ENCODE data around the gene CRLF1. TPM values are rescaled to one million over a fixed set of nuclear protein-coding genes. Genes with fewer than 3 reads are reported as not detected.

The CRLF1 gene
- total and polyA plus RNA-seq, 10 of the 15 experiments (the other 5 are each of a cell fraction or from before 2014, with no cell fraction given): 0.10 to 1.2 (median 0.49) TPM; not detected in 4

DNA sequence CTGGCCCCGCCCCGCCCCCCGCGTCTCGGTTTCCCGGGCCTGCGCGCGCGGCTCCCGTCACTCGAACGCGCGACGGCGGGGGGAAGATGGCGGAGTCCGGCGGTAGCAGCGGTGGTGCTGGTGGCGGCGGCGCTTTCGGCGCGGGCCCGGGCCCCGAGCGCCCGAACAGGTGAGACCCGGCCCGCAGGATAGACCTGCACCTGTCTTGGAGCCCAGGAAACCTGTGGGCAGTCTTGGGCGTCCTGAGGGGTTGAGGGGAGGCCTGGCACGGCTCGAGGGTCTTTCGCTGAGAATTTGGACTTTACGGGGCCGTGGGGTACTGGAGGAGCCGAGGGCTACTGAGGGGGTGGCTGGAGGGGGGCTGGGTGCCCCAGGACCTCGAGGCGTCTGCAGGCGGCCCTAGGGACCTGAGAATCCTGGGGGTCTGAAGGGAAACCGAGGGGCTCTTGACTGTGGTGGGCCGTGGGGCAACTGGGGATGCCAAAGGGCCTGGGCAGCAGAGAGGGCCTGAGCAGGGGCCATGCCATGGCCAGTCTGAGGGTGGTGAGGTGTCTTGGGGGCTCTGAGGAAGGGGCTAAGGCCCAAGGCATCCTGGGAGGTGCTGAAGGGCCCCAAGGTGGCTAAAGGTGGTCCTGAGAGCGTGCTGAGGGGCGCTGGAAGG, 30.5 kb upstream of the CRLF1 start, which contains the start of gene KLHL26:
Gene KLHL26, plus strand, starts transcription at position 60 of the 661 bp plus-strand sequence. Its CDS starts 27 bp downstream, at position 87.
- no TSS peak for BruUV-seq (replicated peaks)
- WGBS (ENCODE audit: insufficient coverage, insufficient replicate concordance, low lambda C conversion rate, missing lambda C conversion rate): 2% methylated on average over 23 of the region's 47 CpGs
- Histone ChIP-seq H3K4me1 (ENCODE audit: control insufficient read depth, insufficient read depth, low read length) (peaks cover 9% of the 10 kb centered on the region), H3K27me3 (replicated peaks in 1 of 2; ENCODE audit: control insufficient read depth in 2 of 2, insufficient read depth in 2 of 2, low read length in 1 of 2) (no peaks in the 10 kb centered on the region), H3K79me2 (ENCODE audit: control insufficient read depth, insufficient read depth, low read length) (peaks cover 14% of the 10 kb centered on the region), H3K4me2 (ENCODE audit: control insufficient read depth, insufficient read depth) (peak within 1 kb of the TSS; percentile 94), H3K27ac (ENCODE audit: control insufficient read depth, insufficient read depth) (peak within 1 kb of the TSS; percentile 63), H3K9me3 (replicated peaks; ENCODE audit: control insufficient read depth, insufficient read depth, low read length) (no peaks in the 10 kb centered on the region), H3K4me3 (peak within 1 kb of the TSS; percentile 94), H3K9ac (ENCODE audit: control insufficient read depth, insufficient read depth, low read length) (peak within 1 kb of the TSS; percentile 93), H3K36me3 (ENCODE audit: control insufficient read depth in 2 of 2, insufficient read depth in 2 of 2, low read length in 1 of 2) (no peaks in the 10 kb centered on the region), H2AFZ (ENCODE audit: control insufficient read depth, low read depth, low read length) (peak within 1 kb of the TSS; percentile 99), H4K20me1 (ENCODE audit: control insufficient read depth, insufficient read depth) (no peaks in the 10 kb centered on the region)
- FAIRE-seq: no peak
- ChIA-PET POLR2A (no interaction called here), SMC1A (ENCODE audit: uncharacterized antibody, unreplicated experiment) (no interaction called here), RAD21 (ENCODE audit: unreplicated experiment) (no interaction called here), CTCF (no interaction called here)
- DNase-seq (ENCODE audit: low read depth, low spot score): no peak
- intact Hi-C loops (cut with micrococcal nuclease; ENCODE audit: unreplicated experiment) (loop anchor here (1.0 to 2.0 kb wide), 2 partner anchors 115 to 282 kb away; partner anchors contain the start of genes COPE, DDX49 and ELL), in situ Hi-C loops (cut with MboI) (no loop called here)
- no peak for ATAC-seq
- TF ChIP-seq POLR2A (IDR thresholded peaks at IDR 0.05; ENCODE audit: low read depth, low read length) (peak; percentile 92), SRF (IDR thresholded peaks at IDR 0.05; ENCODE audit: low read depth in 2 of 2, low read length in 2 of 2) (peak in 1 of 2 experiments; percentile 64; a peak in 1 of 4 replicates), CREB1 (IDR thresholded peaks at IDR 0.05; ENCODE audit: low read depth) (peak; percentile 91), BHLHE40 (IDR thresholded peaks at IDR 0.05; ENCODE audit: borderline replicate concordance in 1 of 2, low read depth in 2 of 2, low read length in 1 of 2) (0 out of 4 replicates have a peak, but pooled peaks of 1 of the 2 experiments have one; percentile 14), HCFC1 (IDR thresholded peaks at IDR 0.05; ENCODE audit: low read length) (peak; percentile 36; the same call in 1 of the 2 replicates), GATAD2B (conservative IDR thresholded peaks at IDR 0.05; ENCODE audit: low read depth) (0 out of 2 replicates have a peak, but pooled peaks have one; percentile 39), CHD2 (IDR thresholded peaks at IDR 0.05; ENCODE audit: borderline replicate concordance, low read depth, low read length) (no peak), NFYA (IDR thresholded peaks at IDR 0.05; ENCODE audit: borderline replicate concordance, low read depth, low read length) (no peak), ZNF274 (IDR thresholded peaks at IDR 0.05; ENCODE audit: insufficient read depth, insufficient read length) (no peak), CHD4 (IDR thresholded peaks at IDR 0.05) (no peak), SMAD5 (IDR thresholded peaks at IDR 0.05; ENCODE audit: low read depth) (no peak), BMI1 (IDR thresholded peaks at IDR 0.05; ENCODE audit: borderline replicate concordance) (no peak), NRF1 (conservative IDR thresholded peaks at IDR 0.05; ENCODE audit: low read depth, low read length) (peak; percentile 31; the same call in 1 of the 2 replicates), YY1 (IDR thresholded peaks at IDR 0.05; ENCODE audit: low read depth, low read length) (peak; percentile 94), NFXL1 (IDR thresholded peaks at IDR 0.05; ENCODE audit: borderline replicate concordance) (no peak), TCF12 (IDR thresholded peaks at IDR 0.05; ENCODE audit: low read depth, low read length) (peak; percentile 8; the same call in 1 of the 2 replicates), RFX5 (IDR thresholded peaks at IDR 0.05; ENCODE audit: low read depth, low read length) (no peak), LARP7 (IDR thresholded peaks at IDR 0.05) (0 out of 2 replicates have a peak, but pooled peaks have one; percentile 26), PAX5 (IDR thresholded peaks at IDR 0.05; ENCODE audit: borderline replicate concordance, low read depth, low read length) (no peak), IKZF1 (conservative IDR thresholded peaks at IDR 0.05) (peak; percentile 36; the same call in 1 of the 2 replicates), ZNF24 (IDR thresholded peaks at IDR 0.05) (no peak), MTA2 (IDR thresholded peaks at IDR 0.05; ENCODE audit: low read depth) (no peak), POLR2AphosphoS5 (IDR thresholded peaks at IDR 0.05; ENCODE audit: low read length) (peak; percentile 48; the same call in 1 of the 2 replicates), RUNX3 (IDR thresholded peaks at IDR 0.05; ENCODE audit: low read length) (no peak), CREM (IDR thresholded peaks at IDR 0.05; ENCODE audit: low read depth) (peak; percentile 90), STAT1 (conservative IDR thresholded peaks at IDR 0.05) (no peak)
- TF ChIP-seq, protein P1, sequence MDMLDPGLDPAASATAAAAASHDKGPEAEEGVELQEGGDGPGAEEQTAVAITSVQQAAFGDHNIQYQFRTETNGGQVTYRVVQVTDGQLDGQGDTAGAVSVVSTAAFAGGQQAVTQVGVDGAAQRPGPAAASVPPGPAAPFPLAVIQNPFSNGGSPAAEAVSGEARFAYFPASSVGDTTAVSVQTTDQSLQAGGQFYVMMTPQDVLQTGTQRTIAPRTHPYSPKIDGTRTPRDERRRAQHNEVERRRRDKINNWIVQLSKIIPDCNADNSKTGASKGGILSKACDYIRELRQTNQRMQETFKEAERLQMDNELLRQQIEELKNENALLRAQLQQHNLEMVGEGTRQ (IDR thresholded peaks at IDR 0.05; ENCODE audit: borderline replicate concordance, low read depth, low read length): no peak
- TF ChIP-seq, protein P2, sequence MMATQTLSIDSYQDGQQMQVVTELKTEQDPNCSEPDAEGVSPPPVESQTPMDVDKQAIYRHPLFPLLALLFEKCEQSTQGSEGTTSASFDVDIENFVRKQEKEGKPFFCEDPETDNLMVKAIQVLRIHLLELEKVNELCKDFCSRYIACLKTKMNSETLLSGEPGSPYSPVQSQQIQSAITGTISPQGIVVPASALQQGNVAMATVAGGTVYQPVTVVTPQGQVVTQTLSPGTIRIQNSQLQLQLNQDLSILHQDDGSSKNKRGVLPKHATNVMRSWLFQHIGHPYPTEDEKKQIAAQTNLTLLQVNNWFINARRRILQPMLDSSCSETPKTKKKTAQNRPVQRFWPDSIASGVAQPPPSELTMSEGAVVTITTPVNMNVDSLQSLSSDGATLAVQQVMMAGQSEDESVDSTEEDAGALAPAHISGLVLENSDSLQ (IDR thresholded peaks at IDR 0.05): no peak
